Bronchial epithelial cell (primary cell): Measurements from ENCODE around the gene RUNX3. TPM values are rescaled to one million over a fixed set of nuclear protein-coding genes. Genes with fewer than 3 reads are reported as not detected.
A peak's percentile ranks its signal among the peaks of the same experiment; 100 is the strongest.

Experiments used
- DNase-seq: peaks from one replicate; pipeline ENCODE4 v3.0.0-alpha.2; 2010; ENCODE audit warnings: low read depth
- FAIRE-seq: peaks from 2 replicates; lab custom pipeline; 2011; peaks lifted over from hg19 to GRCh38; lab: Jason Lieb, UNC
- H3K27me3 ChIP-seq: 2 replicates; pipeline ENCODE4 v1.5.1; 2011; ENCODE audit warnings: low read length; ENCODE audit not compliant: control insufficient read depth, insufficient read depth
- H3K36me3 ChIP-seq: 2 replicates; pipeline ENCODE4 v1.5.1; 2011; ENCODE audit warnings: low read length; ENCODE audit not compliant: control insufficient read depth, insufficient read depth
- H3K4me3 ChIP-seq: 2 replicates; pipeline ENCODE4 v1.5.1; 2011; ENCODE audit warnings: mild to moderate bottlenecking, low read depth, low read length, control low read depth
- total RNA-seq: library from RNA; depleted of rRNA; stranded (reverse); fragments of >200 nt; gene quantifications from 2 replicates; pipeline ENCODE4 v1.2.1, GENCODE V29; 2014
- TF ChIP-seq, protein P1 (sequence below): IDR thresholded peaks from 2 replicates; pipeline ENCODE4 v1.5.1; 2011; ENCODE audit warnings: mild to moderate bottlenecking, moderate library complexity, low read length, control low read depth, inconsistent platforms; ENCODE audit not compliant: insufficient read depth, severe bottlenecking

Gene RUNX3
- total RNA-seq, 1 donor from 2014 or later: 0.26 TPM

- Histone ChIP-seq H3K36me3 (no peaks in the 10 kb centered on the region), H3K4me3 (no peak overlapping the region), H3K27me3 (peaks cover 1% of the 10 kb centered on the region)
- FAIRE-seq (no peak), DNase-seq (no peak)
- TF ChIP-seq, protein P1, sequence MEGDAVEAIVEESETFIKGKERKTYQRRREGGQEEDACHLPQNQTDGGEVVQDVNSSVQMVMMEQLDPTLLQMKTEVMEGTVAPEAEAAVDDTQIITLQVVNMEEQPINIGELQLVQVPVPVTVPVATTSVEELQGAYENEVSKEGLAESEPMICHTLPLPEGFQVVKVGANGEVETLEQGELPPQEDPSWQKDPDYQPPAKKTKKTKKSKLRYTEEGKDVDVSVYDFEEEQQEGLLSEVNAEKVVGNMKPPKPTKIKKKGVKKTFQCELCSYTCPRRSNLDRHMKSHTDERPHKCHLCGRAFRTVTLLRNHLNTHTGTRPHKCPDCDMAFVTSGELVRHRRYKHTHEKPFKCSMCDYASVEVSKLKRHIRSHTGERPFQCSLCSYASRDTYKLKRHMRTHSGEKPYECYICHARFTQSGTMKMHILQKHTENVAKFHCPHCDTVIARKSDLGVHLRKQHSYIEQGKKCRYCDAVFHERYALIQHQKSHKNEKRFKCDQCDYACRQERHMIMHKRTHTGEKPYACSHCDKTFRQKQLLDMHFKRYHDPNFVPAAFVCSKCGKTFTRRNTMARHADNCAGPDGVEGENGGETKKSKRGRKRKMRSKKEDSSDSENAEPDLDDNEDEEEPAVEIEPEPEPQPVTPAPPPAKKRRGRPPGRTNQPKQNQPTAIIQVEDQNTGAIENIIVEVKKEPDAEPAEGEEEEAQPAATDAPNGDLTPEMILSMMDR: no peak
Observed at GRCh38 chr1:24878775-24879742, 51.0 kb downstream of the RUNX3 start.

DNA sequence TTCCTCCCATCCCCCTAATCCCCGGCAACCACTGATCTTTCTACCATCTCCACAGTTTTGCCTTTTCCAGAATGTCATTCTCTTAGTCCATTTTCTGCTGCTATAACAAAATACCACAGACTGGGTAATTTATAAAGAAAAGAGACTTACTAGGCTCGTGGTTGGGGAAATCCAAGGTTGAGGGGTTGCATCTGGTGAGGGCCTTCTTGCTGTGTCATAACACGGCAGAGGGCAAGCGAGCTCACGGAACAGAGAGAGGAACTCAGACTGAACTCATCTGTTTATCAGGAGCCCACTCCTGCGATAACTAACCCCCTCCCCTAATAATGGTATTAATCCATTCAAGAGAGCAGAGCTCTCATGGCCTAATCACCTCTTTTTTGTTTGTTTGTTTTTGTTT lies 52.0 kb downstream of the RUNX3 start:
- TF ChIP-seq, protein P1: no peak
- no peak for FAIRE-seq
- H3K36me3 ChIP-seq: no peaks in the 10 kb centered on the region

GRCh38 chr1:24875991-24876506 lies 54.0 kb downstream of the RUNX3 start:
- Histone ChIP-seq H3K27me3 (peaks cover 4% of the 10 kb centered on the region), H3K4me3 (no peak overlapping the region), H3K36me3 (no peaks in the 10 kb centered on the region)
- TF ChIP-seq, protein P1: no peak
- DNase-seq (no peak), FAIRE-seq (no peak)

More for the DNA sequence above, 52.0 kb downstream of the RUNX3 start:
- no peak for DNase-seq
- peaks cover 1% of the 10 kb centered on the region for H3K27me3 ChIP-seq
- H3K4me3 ChIP-seq: no peak overlapping the region

GRCh38 chr1:24875257-24875656 lies 54.8 kb downstream of the RUNX3 start:
- Histone ChIP-seq H3K36me3 (no peaks in the 10 kb centered on the region), H3K4me3 (no peak overlapping the region), H3K27me3 (peaks cover 4% of the 10 kb centered on the region)
- TF ChIP-seq, protein P1: no peak
- FAIRE-seq (no peak), DNase-seq (no peak)

DNA sequence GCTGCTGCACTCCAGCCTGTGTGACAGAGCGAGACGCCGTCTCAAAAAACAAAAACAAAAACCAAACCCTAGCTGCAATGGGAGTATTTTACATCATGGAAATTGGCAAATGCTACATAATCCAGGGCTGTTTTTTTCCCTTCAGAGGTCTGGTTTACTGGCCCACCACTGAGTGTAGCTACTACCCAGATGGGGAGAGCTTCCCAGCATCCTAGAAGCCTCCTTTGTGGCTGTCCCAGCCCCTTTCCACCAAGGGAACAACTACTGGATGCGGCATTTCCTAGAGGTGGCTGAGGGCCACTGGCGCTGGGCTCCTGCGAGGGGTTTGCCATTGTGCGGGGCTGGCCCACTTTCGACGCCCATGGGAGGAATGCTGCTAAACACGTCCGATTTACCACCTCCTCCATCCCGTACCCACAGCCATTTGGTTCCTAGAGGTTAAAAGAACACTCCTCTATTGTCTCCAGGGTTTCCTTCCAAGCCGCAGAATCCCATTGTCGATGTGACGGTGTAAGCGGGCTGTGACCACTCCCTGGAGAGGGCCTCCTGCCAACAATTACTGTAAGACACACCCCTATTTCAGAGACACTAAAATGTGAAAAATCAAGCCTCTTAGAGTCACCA lies 55.4 kb downstream of the RUNX3 start:
- FAIRE-seq (no peak), DNase-seq (peak; percentile 14)
- TF ChIP-seq, protein P1: no peak
- no peak overlapping the region for H3K4me3 ChIP-seq
- H3K36me3 ChIP-seq: no peaks in the 10 kb centered on the region
- peaks cover 4% of the 10 kb centered on the region for H3K27me3 ChIP-seq
